Right ventricle myocardium superior (tissue), 1 donor: ENCODE data around the gene MACO1. TPM values are rescaled to one million over a fixed set of nuclear protein-coding genes. Genes with fewer than 3 reads are reported as not detected.

Source experiments
- ATAC-seq: fragments of 200-7000 bp; cut with Tn5 transposase; one replicate; pipeline ENCODE4 v1.9.1; 2020; ENCODE audit warnings: mild to moderate bottlenecking; ENCODE audit not compliant: poor library complexity
- DNase-seq: peaks from one replicate; pipeline ENCODE4 v3.0.0-alpha.2; 2020
- intact Hi-C: fragments of 100-400 bp; cut with DNase I; formaldehyde crosslinking; loops from one replicate; pipeline ENCODE4 v1.11.2; 2022
- total RNA-seq: library from RNA; stranded (reverse); fragmentation: NEBNext Ultra II Directional; extraction: Animal tissue kit (Norgen Biotek cat#: 25700); gene quantifications from one replicate; pipeline ENCODE4 v1.2.1, GENCODE V29; 2021
- donor health status: DM: no; HTN: yes; CAD: no; lungs with severe emphysema.

Gene MACO1
- total RNA-seq, 1 donor from 2014 or later: 14.8 TPM

GRCh38 chr1:25527946-25528595 is 97.4 kb downstream of the MACO1 start:
- DNase-seq (no peak), ATAC-seq (no peak)
- intact Hi-C loops: loop anchor here (10.0 kb wide), 1 partner anchor 123 kb away; no protein-coding TSS in a partner anchor

- ATAC-seq (no peak), DNase-seq (no peak)
- intact Hi-C loops: loop anchor here (10.0 kb wide), 1 partner anchor 124 kb away; no protein-coding TSS in a partner anchor
Observed at GRCh38 chr1:25528881-25529517, 98.3 kb downstream of the MACO1 start.

- ATAC-seq: no peak
- intact Hi-C loops: loop anchor here (10.0 kb wide), 1 partner anchor 125 kb away; no protein-coding TSS in a partner anchor
- no peak for DNase-seq
Observed at GRCh38 chr1:25529518-25530185, 99.0 kb downstream of the MACO1 start.

- ATAC-seq (no peak), DNase-seq (no peak)
- intact Hi-C loops: no loop called here
Observed at GRCh38 chr1:25530186-25531081, 99.7 kb downstream of the MACO1 start.

- intact Hi-C loops: no loop called here
- DNase-seq: no peak
- peak; percentile 66 for ATAC-seq
Observed at GRCh38 chr1:25531082-25531461, 100.4 kb downstream of the MACO1 start.

- DNase-seq: no peak
- intact Hi-C loops: no loop called here
- ATAC-seq: no peak
Observed at GRCh38 chr1:25532970-25533369, 102.3 kb downstream of the MACO1 start.

GRCh38 chr1:25533775-25534409 is 103.2 kb downstream of the MACO1 start:
- DNase-seq (no peak), ATAC-seq (no peak)
- intact Hi-C loops: no loop called here

- ATAC-seq (no peak), DNase-seq (no peak)
- intact Hi-C loops: no loop called here
Observed at GRCh38 chr1:25534410-25534788, 103.7 kb downstream of the MACO1 start.

GRCh38 chr1:25536124-25536523 is 105.4 kb downstream of the MACO1 start:
- ATAC-seq: no peak
- intact Hi-C loops: no loop called here
- no peak for DNase-seq

GRCh38 chr1:25537153-25537831 is 106.6 kb downstream of the MACO1 start:
- intact Hi-C loops: no loop called here
- ATAC-seq: no peak

GRCh38 chr1:25538191-25538767 is 107.6 kb downstream of the MACO1 start:
- no peak for DNase-seq

More at GRCh38 chr1:25537153-25537831, 106.6 kb downstream of the MACO1 start:
- DNase-seq: no peak

GRCh38 chr1:25540750-25541342 is 110.1 kb downstream of the MACO1 start:
- DNase-seq (no peak), ATAC-seq (no peak)
- intact Hi-C loops: no loop called here

More at GRCh38 chr1:25538191-25538767, 107.6 kb downstream of the MACO1 start:
- intact Hi-C loops: no loop called here
- ATAC-seq: no peak

- no peak for DNase-seq
- intact Hi-C loops: no loop called here
- no peak for ATAC-seq
Observed at GRCh38 chr1:25541425-25541824, 110.7 kb downstream of the MACO1 start.

GRCh38 chr1:25541889-25542658 is 111.4 kb downstream of the MACO1 start:
- no peak for ATAC-seq
- no peak for DNase-seq
- intact Hi-C loops: no loop called here

- ATAC-seq (no peak), DNase-seq (no peak)
- intact Hi-C loops: no loop called here
Observed at GRCh38 chr1:25543005-25543424, 112.3 kb downstream of the MACO1 start.

- ATAC-seq: peak; percentile 98
- intact Hi-C loops: no loop called here
Observed at GRCh38 chr1:25543425-25544242, 112.9 kb downstream of the MACO1 start, which contains the start of gene LDLRAP1. Gene LDLRAP1 (plus strand): TSS chr1:25543606. CDS start chr1:25543699, 93 bp downstream.

More at GRCh38 chr1:25543425-25544242, 112.9 kb downstream of the MACO1 start, which contains the start of gene LDLRAP1:
- DNase-seq: peak; percentile 84
